GM21390 (cell line): ENCODE data around the gene STBD1.
"Not testable (repeated sequence)": the region's sequence is repeated elsewhere in the genome, so short reads cannot be mapped to it uniquely, and the experiment has no call there.

Experiments
- ATAC-seq: cut with Tn5 transposase; IDR thresholded peaks from one replicate; pipeline ENCODE4 v1.9.1; 2021; ENCODE audit not compliant: unreplicated experiment

The STBD1 gene

DNA sequence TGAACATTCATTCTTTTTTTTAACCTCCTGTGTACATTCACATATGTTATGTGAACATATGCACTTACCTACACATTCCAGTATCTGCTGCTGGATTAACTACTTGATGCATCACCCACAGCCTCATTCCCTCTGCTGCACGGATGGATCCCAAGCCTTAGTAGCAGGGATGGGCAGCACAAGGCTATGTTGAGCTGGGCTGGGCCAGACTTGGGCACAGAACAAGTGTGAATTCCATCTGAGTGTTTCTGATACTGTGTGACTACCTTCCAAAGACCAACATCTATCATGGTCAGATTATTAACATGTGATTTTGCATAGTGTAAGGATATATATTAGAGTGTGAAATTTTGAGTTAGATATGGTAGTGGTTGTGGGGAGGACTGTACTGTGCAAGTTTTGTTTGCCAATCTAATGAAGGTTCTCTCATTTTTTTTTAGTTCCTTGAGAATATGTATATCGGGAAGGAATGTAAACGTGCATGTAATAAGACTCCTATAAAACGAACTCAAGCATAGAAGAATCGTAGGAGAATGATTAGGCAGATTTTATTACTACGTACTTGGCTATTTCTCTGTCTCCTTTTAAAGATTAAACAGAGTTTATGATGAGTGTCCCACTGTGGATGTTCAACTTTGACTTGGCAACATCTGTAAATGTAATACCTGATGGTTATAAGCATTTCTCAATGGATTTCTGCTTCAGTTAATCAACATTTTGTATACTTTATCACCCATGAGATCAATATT lies 23.4 kb upstream of the STBD1 start:
- ATAC-seq: no peak

DNA sequence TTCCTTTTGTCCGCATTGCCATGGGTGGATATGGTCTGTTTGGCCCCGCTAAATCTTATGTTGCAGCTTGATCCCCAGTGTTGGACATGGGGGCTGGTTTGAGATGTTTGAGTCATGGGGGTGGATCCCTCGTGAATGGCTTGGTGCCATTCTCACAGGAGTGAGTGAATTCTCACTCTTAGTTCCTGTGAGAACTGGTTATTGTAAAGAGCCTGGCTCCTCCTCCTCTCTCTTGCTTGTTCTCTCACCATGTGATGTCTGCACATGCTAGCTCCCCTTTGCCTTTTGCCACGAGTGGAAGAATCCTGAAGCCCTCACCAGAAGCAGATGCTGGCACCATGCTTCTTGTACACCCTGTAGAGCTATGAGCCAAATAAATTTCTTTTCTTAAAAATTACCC lies 22.6 kb upstream of the STBD1 start:
- no peak for ATAC-seq

DNA sequence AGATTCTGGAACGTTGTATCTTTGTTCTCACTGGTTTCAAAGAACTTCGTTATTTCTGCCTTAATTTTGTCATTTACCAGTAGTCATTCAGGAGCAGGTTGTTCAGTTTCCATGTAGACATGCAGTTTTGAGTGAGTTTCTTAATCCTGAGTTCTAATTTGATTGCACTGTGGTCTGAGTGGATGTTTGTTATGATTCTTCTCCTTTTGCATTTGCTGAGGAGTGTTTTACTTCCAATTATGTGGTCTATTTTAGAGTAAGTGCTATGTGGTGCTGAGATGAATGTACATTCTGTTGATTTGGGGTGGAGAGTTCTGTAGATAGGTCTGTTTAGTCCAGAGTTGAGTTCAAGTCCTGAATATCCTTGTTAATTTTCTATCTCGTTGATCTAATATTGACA lies 18.7 kb upstream of the STBD1 start:
- not testable (repeated sequence) for ATAC-seq

DNA sequence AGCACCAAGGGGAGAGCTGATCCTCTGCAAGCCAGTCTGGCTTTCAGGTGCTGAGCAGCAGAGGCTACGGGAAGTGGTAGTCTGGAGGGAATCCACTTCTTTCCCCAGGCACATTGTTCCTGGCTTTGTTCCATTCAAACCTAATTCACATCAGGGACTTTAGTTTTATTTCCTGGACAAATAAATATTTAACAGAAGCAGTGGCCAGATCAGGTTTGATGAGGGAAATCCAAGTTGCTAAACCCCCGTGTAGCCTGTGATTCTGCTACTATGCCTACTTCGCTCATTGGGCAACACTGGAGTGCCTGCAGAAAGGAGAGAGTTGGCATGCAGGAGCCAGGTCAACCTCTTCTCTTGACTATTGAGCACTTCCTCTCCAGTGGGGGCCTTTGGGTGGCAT lies 13.8 kb upstream of the STBD1 start:
- no peak for ATAC-seq

DNA sequence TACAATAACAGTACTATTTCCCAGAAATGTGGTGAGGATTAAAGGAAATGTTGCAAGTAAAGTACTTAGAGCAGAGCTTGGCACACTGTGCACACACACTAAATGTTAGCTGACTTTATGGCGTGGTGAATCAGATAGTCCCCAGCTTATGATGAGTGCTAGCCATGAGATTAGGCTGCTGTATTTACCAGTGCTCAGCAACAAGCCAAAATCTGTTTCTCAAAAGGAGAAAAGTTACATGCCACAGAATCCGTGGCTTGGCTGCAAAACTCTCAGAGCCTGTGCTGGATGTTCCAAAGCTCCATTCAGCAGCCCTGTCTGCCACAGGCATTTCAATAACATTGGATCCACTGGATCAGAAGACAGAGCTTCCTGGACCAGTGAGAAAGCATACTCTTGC lies 12.8 kb upstream of the STBD1 start:
- ATAC-seq: no peak

DNA sequence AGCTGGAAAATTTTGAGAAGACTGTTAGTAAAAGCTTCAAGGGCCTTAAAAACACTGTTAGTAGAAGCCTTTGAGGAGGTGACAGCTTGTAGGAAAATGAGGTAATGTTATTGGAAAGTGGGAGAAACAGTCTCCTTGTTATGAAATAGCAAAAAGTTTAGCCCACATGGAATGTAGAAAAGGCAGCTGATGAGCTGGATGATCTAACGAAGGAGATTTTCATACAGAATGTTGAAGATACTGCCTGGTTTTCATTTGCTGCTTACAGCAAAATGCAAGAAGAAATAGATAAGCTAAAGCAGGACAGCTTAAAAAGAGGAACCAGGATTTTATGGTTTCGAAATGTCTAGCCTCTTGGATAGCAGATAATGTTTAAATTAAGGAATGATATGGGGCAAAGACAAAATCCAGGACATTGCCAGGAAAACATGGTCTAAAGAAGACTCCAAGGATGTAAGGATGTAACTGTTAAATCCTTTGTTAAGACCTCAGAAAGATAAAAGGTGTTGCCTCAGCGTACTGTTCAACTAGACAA lies 10.2 kb upstream of the STBD1 start:
- ATAC-seq: no peak

DNA sequence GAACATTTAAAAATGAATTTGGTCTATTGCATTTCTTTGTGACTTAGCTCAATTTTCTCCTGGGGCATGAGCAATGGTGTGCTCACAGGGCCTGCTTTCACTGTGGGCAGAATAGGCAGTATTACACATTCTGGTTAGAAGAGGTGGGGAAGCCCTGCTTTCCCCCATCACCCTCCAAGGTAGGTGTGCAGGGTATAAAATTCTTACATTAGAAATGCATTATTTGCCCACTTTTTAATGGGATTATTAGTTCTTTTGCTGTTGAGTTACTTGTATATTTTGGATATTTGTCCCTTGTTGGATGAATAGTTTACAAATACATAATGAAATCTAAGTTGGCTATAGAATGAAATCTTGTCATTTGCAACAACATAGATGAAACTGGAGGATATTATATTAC lies 8.3 kb upstream of the STBD1 start:
- ATAC-seq: no peak

DNA sequence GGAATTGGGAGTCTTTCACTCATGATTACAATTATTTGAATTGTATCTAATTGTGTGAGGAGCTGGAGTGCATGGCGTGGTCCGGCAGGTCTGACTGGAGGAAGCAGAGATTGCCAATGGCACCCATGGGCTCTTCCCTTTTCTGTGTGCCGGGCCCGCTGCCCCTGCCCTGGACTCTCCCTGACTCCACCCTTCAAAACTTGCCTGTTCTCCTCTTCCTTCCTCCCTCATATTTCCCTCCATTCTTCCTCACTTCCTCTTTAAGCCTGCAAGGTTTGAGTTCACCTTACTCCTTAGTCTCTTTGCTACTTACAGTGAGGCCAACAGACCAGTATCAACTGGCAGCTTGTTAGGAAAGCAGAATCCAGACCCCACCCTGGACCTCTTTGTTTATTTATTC lies 6.5 kb upstream of the STBD1 start:
- ATAC-seq: no peak

DNA sequence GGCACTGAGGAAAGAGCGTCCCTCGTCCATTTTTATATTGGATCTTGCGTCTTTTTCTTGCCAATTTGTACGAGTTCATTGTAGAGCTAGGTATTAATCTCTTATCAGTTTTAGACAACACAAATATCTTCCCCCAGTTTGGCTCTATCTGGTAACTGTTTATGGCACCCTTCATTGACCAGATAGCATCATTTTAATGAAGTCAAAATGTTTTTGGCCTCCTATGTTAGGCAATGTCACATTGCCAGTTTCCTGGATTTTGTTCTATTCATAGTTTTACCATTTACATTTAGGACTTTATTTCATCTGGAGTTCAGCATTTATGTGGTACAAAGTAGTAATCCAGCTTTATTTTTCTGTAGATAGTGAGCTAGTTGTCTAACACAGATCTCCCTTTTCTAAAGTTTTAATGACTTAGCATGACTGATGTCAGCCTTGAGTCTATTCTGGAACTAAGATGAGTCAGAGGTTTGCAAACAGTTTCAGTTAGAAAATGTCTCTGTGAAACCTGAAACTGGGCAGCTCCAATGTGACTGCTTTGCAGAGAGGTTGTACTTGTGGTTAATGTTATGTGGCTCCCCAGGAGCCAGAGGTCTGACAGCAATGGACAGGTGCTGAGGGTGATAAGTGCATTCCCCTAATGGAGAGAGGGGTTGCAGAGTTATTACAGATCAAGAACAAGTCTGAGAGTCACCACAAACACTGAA lies 5.3 kb upstream of the STBD1 start:
- peak; percentile 99 for ATAC-seq

DNA sequence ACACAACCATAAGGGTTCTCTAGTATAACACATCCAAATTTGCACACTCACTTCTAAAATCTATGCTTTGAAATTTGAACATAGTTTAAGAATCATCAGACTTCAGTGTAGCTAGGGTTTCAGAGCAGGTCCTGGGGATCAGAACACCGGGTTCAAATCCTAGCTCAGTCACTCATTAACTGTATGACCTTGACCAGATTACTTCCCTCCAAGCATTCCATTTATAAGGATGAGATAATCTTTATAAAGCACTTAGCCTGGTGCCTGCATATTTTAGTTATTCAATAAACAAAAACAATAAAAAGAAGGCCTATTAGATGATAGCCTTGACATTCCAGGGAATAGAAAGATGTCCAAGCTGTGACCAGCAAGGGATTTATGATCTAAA lies 4.8 kb upstream of the STBD1 start:
- no peak for ATAC-seq

DNA sequence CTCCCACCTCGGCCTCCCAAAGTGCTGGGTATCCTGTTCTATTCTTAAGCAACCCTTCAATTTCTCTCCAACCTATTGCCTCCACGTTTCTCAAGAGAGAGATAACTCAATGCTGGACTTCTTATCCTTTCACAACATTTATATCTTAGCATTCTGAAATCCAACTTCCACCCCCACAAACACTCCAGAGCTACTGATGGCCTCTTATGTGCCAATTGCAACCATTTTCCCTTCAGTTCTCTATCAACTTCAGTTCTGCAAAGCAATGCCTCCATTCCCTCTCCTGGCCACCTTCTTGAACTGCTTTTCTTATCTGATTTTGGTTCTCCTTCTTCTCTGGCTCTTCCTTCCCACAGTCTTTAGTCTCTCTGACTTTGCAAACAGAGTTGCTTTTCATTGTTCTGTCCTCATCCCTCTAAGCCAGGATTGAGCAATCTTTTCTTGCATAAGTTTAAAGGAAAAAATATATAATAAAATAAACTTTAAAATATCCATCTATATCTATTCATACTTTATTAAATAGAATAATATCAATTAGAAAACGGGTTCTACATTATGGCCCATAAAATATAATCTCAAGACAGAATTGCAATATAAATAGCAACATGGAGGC lies 3.6 kb upstream of the STBD1 start:
- ATAC-seq: no peak

DNA sequence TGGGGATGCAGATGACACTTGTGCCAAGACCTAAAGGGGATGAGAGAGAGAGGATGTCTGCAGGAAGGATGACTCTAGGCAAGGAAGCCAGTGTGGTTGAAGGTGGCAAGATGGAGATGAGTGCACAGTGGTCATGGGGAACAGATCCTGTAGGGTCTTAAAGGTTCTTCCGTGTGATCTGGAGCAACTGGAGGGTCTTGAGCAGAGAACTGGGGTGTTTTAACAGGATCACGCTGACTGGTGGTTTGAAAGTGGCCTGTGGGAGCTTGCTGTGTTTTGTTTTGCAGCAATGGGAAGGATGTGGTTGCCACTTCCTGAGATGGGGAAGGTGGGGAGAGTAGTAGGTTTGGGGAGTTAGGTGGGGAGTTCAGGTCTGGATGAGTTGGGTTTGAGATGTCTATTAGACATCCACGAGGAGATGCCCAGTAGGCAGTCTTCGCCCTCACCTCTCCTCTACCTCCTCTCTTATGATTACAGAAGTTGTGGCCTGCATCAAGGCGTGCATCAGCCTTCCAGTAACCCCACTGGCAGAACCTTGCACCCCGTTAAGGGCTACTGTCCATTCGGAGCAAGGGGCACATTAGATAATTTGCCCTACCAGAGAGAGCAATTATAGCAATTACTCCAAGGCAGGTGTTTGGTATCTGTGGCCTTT lies 1.4 kb upstream of the STBD1 start:
- ATAC-seq: no peak

DNA sequence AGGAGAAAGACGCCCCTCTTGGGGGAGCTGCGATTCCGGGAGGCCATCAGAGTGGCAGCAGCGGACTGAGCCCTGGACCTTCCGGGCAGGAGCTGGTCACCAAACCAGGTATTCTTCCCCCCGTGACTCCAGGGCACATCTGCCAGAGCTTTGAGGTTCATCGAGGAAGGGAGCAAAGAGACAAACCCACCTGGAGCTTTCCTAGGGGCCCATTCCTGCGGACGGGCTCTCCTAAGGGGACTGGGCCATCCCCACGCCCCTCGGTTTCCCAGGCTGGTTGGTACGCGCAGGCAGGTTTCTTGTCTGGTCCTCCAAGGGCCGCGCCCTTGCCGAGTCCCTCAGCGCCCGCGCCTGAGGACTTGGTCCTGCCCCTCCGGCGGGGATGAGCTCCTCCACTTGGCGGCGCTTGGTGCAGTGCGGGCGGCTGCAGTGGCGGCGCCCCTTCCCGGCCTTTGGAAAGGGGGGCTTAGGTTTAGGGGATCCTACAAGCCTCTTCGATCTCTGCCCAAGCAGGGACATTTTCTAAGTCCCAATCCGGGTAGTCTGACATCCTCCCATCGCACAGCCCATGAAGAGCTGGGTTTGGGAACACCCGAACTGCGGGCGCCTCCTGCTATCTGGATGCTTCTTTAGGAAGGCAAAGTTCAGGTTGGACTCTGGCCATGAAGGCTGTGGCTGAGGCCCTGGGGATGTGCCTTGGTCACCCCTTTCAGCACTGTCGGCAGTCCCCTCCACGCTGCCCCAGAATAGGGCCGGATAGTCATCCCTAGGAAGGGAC lies 538 bp downstream of the STBD1 start:
- ATAC-seq: peak; percentile 33

DNA sequence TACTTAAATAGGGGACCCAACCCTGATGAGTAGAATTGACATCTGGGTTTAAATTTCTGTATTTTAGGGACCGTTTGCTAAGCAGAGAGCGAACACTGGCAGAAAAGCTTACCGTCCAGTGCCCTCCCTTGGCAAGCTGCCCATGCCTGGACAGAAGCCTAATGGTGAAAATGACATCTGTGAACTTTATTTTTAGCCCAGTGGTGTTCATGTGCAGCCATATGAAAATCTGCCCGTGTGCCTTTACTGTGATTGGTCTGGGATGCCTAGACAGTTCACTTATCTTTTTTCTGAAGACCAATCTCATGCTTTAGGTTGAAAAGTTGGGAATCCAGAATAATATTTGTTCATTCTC lies 1.1 kb downstream of the STBD1 start:
- ATAC-seq: no peak

DNA sequence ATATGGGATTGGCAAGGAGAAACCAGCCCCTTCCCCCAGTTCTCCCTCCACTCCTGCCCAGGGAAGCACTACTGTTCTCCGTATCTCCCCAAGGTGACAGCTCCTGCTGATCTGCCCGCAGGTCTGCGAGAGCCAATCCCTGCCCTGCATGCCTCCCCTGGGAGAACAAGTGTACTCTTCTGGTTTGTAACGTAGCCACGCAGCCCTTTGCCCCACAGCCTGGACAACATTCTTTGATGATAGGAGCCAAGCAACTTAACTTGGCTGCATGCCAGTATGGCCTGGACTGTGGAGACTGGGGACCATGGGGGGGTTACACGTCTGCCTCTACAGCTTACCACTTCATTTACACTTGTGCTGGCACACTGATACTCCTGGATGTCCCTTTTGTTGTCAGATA lies 2.0 kb downstream of the STBD1 start:
- ATAC-seq: no peak

DNA sequence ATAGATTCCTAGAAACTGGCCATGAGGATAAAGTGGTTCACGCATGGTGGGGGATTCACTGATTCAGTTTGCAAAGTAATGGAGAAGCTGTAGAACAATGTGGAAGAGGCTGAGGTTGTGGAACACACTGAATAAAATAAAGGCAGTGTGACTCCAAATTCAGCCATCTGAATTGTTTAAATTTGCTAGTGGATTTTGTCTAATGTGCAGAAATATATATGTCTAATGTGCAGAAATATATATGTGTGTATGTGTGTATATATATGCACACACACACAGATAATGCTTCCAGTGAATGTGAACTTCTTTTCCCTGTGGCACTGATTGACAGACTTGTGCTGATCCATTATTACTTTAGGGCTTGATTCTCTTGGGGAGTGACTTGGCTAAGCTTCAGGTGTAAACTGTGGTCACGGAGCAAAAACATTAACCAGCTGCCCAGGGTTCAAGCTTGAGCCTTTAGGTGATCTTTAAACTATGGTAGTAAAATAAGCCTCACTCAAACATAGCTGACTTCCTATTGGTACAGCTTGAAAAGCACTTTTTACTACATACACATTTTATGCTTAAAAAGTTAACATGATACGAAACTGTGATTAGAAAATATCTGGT lies 3.5 kb downstream of the STBD1 start:
- ATAC-seq: no peak

DNA sequence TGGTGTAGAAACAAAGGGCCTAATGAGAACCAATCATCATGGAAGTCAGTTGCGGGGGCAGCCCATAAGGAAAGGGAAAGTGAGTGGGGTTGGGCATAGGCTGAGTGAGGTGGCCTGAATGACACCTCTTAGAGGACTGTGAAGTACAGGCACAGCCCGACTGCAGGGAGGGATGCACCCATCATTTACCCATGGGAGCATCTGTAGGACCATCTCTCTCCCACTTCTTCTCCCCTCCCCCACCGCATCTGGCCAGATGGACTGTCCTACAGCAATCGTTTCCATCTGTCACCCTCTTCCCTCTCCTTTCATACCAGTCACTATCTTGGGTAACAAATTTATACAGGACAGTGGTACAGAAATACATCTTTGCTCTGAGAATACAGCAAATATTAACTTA lies 4.2 kb downstream of the STBD1 start:
- no peak for ATAC-seq

DNA sequence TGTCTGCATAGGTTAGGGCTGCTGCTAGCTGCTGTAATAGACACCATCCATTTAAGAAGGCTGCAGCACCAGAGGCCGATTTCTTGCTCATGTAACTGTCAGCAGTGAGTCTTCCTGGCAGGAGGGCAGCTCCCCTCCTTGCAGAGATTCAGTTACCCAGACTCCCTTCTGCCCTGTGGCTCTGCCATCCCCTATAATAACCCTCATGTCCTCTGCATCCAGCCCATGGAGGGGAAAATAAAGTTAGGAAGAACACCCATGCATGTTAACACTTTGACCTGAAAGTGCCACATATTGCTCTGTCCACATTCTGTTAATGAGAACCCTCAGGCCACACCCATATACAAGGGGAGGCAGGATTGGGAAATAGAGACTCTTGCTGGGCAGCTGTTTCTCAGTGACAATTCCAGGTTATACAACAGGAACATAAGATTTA lies 5.4 kb downstream of the STBD1 start:
- ATAC-seq: no peak

DNA sequence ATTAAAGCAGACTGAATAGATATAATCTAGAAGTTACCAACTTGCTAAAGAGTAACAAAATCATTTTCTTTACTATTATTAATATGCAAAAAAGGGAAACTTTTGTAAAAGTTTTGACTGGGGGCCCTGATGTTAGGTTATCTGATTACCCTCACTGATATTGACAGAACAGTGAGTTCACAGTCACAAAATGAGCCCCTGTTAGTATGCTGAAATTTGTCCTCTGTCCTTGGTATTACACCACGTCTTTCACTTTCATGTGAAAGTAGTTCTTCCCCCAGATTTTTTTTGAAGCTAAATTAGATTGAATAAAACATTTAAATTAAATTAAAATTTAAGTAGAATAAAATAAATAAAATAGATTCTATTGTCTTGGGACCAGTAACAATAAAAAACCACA lies 5.9 kb downstream of the STBD1 start:
- no peak for ATAC-seq

DNA sequence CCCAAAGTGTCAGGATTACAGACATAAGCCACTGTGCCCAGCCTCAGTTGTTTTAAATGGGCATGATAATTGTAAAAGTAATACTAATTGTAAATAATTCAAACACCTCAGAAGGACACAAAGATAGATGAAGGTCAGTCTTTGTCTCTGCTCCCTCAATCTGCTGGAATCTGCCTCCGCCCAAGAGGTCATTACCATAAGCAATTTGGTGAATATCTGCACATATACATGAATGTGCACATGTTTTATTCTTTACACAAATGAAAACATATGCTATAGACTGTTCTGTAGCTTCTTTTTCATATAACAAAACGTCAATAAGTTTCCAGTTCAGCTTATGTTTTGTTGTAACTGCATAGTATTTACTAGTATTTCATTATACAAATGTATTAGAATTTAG lies 7.0 kb downstream of the STBD1 start:
- ATAC-seq: no peak
